Omental fat pad (tissue), 4 donors: ENCODE measurements around the gene RBMS3. TPM values are rescaled to one million over a fixed set of nuclear protein-coding genes. Genes with fewer than 3 reads are reported as not detected.

Experiments used
- ATAC-seq: fragments of 150-250 bp; one replicate; pipeline ENCODE4 v1.9.1; 2016; ENCODE audit warnings: mild to moderate bottlenecking, moderate library complexity; ENCODE audit not compliant: low FRiP score
- DNase-seq: peaks from one replicate; pipeline ENCODE4 v3.0.0-alpha.2; 2019; ENCODE audit warnings: low spot score
- total RNA-seq, 4 donors: library from RNA; depleted of rRNA; stranded (reverse); fragments of >200 nt; gene quantifications; one replicate each; pipeline ENCODE4 v1.1.0, GENCODE V29; 2016
- TF ChIP-seq, protein P1 (sequence below), 3 donors: fragments of 450-650 bp; IDR thresholded peaks; one replicate each; pipeline ENCODE4 v1.5.1; 2016 to 2017; ENCODE audit warnings: antibody characterized with exemption in 3 of 3, mild to moderate bottlenecking in 3 of 3, moderate library complexity in 2 of 3

The RBMS3 gene
- total RNA-seq, 4 donors from 2014 or later, result 61.5 to 185 (median 120) TPM

DNA sequence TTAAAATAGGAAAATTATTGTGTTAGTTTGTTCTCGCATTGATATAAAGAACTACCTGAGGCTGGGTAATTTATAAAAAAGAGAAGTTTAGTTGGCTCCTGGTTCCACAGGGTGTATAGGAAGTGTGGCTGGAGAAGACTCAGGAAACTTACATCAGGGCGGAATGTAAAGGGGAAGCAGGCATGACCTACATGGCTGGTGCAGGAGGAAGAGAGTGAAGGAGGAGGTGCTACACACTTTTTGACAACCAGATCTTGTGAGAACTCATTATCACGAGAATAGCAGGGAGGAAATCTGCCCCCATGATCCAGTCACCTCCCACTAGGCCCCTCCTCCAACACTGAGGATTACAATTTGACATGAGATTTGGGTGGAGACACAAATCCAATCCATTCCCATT, 490.7 kb downstream of the RBMS3 start:
- TF ChIP-seq, protein P1, sequence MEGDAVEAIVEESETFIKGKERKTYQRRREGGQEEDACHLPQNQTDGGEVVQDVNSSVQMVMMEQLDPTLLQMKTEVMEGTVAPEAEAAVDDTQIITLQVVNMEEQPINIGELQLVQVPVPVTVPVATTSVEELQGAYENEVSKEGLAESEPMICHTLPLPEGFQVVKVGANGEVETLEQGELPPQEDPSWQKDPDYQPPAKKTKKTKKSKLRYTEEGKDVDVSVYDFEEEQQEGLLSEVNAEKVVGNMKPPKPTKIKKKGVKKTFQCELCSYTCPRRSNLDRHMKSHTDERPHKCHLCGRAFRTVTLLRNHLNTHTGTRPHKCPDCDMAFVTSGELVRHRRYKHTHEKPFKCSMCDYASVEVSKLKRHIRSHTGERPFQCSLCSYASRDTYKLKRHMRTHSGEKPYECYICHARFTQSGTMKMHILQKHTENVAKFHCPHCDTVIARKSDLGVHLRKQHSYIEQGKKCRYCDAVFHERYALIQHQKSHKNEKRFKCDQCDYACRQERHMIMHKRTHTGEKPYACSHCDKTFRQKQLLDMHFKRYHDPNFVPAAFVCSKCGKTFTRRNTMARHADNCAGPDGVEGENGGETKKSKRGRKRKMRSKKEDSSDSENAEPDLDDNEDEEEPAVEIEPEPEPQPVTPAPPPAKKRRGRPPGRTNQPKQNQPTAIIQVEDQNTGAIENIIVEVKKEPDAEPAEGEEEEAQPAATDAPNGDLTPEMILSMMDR (IDR thresholded peaks at IDR 0.05), result no peak
- ATAC-seq, result no peak

DNA sequence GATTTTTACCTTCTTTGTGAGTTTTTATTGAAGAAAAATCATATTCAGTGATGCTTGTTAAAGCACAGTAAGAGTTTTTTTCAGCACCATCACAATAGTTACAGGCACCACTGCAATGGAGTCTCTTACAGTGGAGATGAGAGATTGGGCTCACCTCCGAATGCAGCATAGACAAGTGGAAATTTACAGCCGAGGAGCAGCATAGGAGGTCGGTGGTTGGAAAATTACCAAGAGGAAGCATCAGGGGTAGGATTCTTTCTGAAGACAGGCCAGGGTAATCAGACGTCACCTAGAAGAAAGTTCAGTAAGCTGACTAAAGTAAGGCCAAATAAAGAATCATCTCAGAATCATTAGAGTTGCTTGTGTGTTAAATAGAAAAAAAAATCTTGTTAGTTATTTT, 491.6 kb downstream of the RBMS3 start:
- TF ChIP-seq, protein P1 (IDR thresholded peaks at IDR 0.05), result no peak
- DNase-seq, result no peak
- no peak for ATAC-seq

More for the DNA sequence above, 490.7 kb downstream of the RBMS3 start:
- no peak for DNase-seq

DNA sequence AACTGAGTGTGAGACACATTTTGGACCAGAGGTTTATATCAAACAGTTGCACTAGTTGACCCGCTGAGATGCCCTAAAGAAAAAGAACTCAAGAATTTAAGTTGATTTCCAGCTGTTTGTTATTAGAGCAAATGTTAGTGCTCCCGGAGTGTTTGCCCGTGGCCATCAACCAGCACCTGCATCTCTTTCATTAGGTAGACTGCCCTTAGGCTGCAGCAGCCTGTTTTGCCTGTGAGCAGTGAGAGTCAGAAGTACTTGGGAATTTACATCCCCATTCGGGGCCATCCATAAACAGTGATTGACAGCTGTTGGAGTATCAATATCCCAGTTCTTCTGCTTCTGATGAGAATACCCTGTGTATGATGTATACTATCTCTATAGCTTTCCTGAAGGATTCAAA, 492.6 kb downstream of the RBMS3 start:
- no peak for ATAC-seq
- DNase-seq, result no peak
- TF ChIP-seq, protein P1 (IDR thresholded peaks at IDR 0.05), result no peak

DNA sequence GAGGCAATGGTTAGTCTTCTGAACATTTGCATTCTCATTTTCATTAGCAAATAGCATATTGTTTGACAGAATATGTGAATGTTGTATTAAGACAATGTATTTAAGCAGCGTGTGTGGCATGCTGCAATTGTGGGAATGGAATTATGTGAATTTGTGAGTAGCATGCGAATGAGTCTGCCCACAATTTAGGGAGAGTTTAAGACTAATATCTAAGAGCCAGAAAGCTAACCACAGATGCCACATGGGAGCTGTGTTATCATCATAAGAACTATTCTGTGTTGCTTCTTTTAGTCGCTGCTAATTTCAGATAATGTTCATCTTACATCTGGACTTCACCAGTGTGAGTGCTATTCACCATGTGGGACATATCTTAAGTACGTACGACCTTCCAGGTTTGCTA, 494.5 kb downstream of the RBMS3 start:
- TF ChIP-seq, protein P1 (IDR thresholded peaks at IDR 0.05), result no peak
- no peak for ATAC-seq
- DNase-seq, result no peak

DNA sequence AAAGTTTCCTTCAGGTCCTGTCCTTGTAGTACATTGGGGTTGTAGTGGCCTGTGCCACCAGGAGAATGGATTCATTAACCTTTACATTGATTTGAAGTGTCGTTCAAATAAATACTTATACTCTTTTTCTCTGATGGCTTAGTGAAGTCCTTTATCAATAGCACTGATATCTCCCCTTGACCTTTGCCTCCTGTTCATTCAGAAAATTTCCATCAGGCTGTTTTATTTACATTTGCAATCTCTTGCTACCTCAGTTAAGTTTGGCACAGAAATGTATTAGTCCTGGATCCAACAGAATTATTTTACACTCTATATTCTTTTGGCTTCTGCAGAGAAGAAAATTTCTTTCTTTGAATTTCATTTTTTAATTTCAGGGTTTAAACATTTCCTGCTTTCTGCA, 497.0 kb downstream of the RBMS3 start:
- no peak for DNase-seq

DNA sequence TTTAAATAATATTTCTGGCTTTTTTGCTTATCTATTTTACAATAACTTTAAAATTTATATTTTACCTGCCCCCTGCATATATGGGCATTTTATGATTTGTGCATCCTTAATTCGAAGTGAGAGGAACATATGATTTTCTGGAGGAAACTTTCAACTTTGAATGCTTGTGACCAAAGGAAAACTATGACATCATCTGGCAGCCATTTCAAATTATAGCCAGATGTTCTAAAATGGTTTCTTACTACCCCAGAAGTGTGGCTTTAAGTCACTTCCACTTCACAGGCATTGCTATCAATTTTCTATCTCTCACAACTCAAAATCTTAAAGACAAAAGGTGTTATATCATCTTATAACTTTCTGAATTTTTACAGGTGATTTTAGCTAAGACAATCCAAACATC, 508.8 kb downstream of the RBMS3 start:
- no peak for DNase-seq
- no peak for ATAC-seq
- TF ChIP-seq, protein P1 (IDR thresholded peaks at IDR 0.05), result no peak

More for the DNA sequence above, 497.0 kb downstream of the RBMS3 start:
- TF ChIP-seq, protein P1 (IDR thresholded peaks at IDR 0.05), result no peak
- no peak for ATAC-seq

DNA sequence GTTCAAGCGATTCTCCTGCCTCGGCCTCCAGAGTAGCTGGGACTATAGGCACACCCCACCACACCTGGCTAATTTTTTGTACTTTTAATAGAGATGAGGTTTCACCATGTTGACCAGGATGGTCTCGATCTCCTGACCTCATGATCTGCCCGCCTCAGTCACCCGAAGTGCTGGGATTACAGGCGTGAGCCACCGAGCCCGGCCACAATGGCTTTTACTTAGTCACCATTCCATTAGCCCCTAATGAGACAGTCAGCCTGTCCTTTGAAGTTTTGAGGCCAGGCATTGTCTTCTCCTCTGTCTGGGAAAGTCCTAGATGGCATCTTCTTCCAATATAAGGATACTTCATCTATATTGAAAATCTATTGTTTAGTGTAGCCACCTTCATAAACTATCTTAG, 515.9 kb downstream of the RBMS3 start:
- DNase-seq (no peak), ATAC-seq (no peak)
- TF ChIP-seq, protein P1 (IDR thresholded peaks at IDR 0.05), result no peak
